ENCODE results near the gene EIF5. TPM values are rescaled to one million over a fixed set of nuclear protein-coding genes. Genes with fewer than 3 reads are reported as not detected.

Gene EIF5
- total RNA-seq, 2 donors from 2014 or later: 246 to 316 TPM

- H3K27me3 Mint-ChIP-seq: peaks cover 9 to 10% of the 10 kb centered on the region in 2 donors
- H3K27ac Mint-ChIP-seq: no peak overlapping the region
- ATAC-seq (no peak), DNase-seq (ENCODE audit: low spot score) (peak; percentile 50)
- H3K4me1 Mint-ChIP-seq (ENCODE audit: low read depth in 2 of 2): peaks cover 0 to 5% of the 10 kb centered on the region in 2 donors
- H3K4me3 Mint-ChIP-seq: no peak overlapping the region
- no peaks in the 10 kb centered on the region for H3K36me3 Mint-ChIP-seq
- H3K9me3 Mint-ChIP-seq: no peaks in the 10 kb centered on the region
Measured at GRCh38 chr14:103296987-103297386, 37.0 kb upstream of the EIF5 start.

- no peaks in the 10 kb centered on the region for H3K36me3 Mint-ChIP-seq
- ATAC-seq (no peak), DNase-seq (ENCODE audit: low spot score) (peak; percentile 5)
- H3K4me3 Mint-ChIP-seq: no peak overlapping the region
- no peak overlapping the region for H3K27ac Mint-ChIP-seq
- H3K27me3 Mint-ChIP-seq: peaks cover 0 to 7% of the 10 kb centered on the region in 2 donors
- no peaks in the 10 kb centered on the region for H3K4me1 Mint-ChIP-seq (ENCODE audit: low read depth in 2 of 2)
- no peaks in the 10 kb centered on the region for H3K9me3 Mint-ChIP-seq
Measured at GRCh38 chr14:103298620-103299019, 35.4 kb upstream of the EIF5 start.

- DNase-seq (ENCODE audit: low spot score) (peak; percentile 56), ATAC-seq (no peak)
- H3K9me3 Mint-ChIP-seq: no peaks in the 10 kb centered on the region
- H3K4me1 Mint-ChIP-seq (ENCODE audit: low read depth in 2 of 2): no peaks in the 10 kb centered on the region
- H3K27ac Mint-ChIP-seq: no peak overlapping the region
- no peaks in the 10 kb centered on the region for H3K36me3 Mint-ChIP-seq
- H3K27me3 Mint-ChIP-seq: peaks cover 7 to 12% of the 10 kb centered on the region in 2 donors
- no peak overlapping the region for H3K4me3 Mint-ChIP-seq
Measured at GRCh38 chr14:103301512-103302354, 32.3 kb upstream of the EIF5 start.

GRCh38 chr14:103302966-103303365 is 31.1 kb upstream of the EIF5 start:
- Mint-ChIP-seq H3K9me3 (no peaks in the 10 kb centered on the region), H3K4me1 (ENCODE audit: low read depth in 2 of 2) (no peaks in the 10 kb centered on the region), H3K4me3 (no peak overlapping the region), H3K36me3 (no peaks in the 10 kb centered on the region), H3K27me3 (peaks cover 7 to 22% of the 10 kb centered on the region in 2 donors), H3K27ac (no peak overlapping the region)
- ATAC-seq: no peak
- DNase-seq (ENCODE audit: low spot score): no peak

GRCh38 chr14:103304706-103305105 is 29.3 kb upstream of the EIF5 start:
- H3K27me3 Mint-ChIP-seq: peaks cover 7 to 31% of the 10 kb centered on the region in 2 donors
- H3K9me3 Mint-ChIP-seq: no peaks in the 10 kb centered on the region
- no peaks in the 10 kb centered on the region for H3K4me1 Mint-ChIP-seq (ENCODE audit: low read depth in 2 of 2)
- no peaks in the 10 kb centered on the region for H3K36me3 Mint-ChIP-seq
- DNase-seq (ENCODE audit: low spot score) (no peak), ATAC-seq (no peak)
- no peak overlapping the region for H3K27ac Mint-ChIP-seq
- no peak overlapping the region for H3K4me3 Mint-ChIP-seq

- no peak for DNase-seq (ENCODE audit: low spot score)
- ATAC-seq: peak in 1 of 2 donors; percentile 44
- Mint-ChIP-seq H3K27ac (no peak overlapping the region), H3K36me3 (no peaks in the 10 kb centered on the region), H3K4me1 (ENCODE audit: low read depth in 2 of 2) (no peaks in the 10 kb centered on the region), H3K27me3 (peaks cover 10 to 38% of the 10 kb centered on the region in 2 donors), H3K9me3 (no peaks in the 10 kb centered on the region), H3K4me3 (no peak overlapping the region)
Measured at GRCh38 chr14:103308717-103309616, 25.1 kb upstream of the EIF5 start.

GRCh38 chr14:103310576-103311095 is 23.4 kb upstream of the EIF5 start:
- Mint-ChIP-seq H3K4me1 (ENCODE audit: low read depth in 2 of 2) (no peaks in the 10 kb centered on the region), H3K4me3 (no peak overlapping the region), H3K27me3 (peaks cover 9 to 33% of the 10 kb centered on the region in 2 donors), H3K27ac (no peak overlapping the region), H3K9me3 (no peaks in the 10 kb centered on the region), H3K36me3 (no peaks in the 10 kb centered on the region)
- DNase-seq (ENCODE audit: low spot score): peak; percentile 55
- no peak for ATAC-seq

- DNase-seq (ENCODE audit: low spot score) (peak; percentile 54), ATAC-seq (peak; percentile 18 to 48)
- H3K36me3 Mint-ChIP-seq: no peaks in the 10 kb centered on the region
- H3K27me3 Mint-ChIP-seq: peaks cover 9 to 25% of the 10 kb centered on the region in 2 donors
- no peaks in the 10 kb centered on the region for H3K4me1 Mint-ChIP-seq (ENCODE audit: low read depth in 2 of 2)
- H3K9me3 Mint-ChIP-seq: no peaks in the 10 kb centered on the region
- no peak overlapping the region for H3K27ac Mint-ChIP-seq
- no peak overlapping the region for H3K4me3 Mint-ChIP-seq
Measured at GRCh38 chr14:103311171-103311997, 22.7 kb upstream of the EIF5 start.

- Mint-ChIP-seq H3K27ac (no peak overlapping the region), H3K4me1 (ENCODE audit: low read depth in 2 of 2) (no peaks in the 10 kb centered on the region), H3K4me3 (no peak overlapping the region), H3K27me3 (peaks cover 9 to 30% of the 10 kb centered on the region in 2 donors), H3K9me3 (no peaks in the 10 kb centered on the region), H3K36me3 (no peaks in the 10 kb centered on the region)
- DNase-seq (ENCODE audit: low spot score) (peak; percentile 53), ATAC-seq (no peak)
Measured at GRCh38 chr14:103312006-103312635, 21.9 kb upstream of the EIF5 start.

GRCh38 chr14:103313704-103314103 is 20.3 kb upstream of the EIF5 start:
- DNase-seq (ENCODE audit: low spot score): no peak
- Mint-ChIP-seq H3K9me3 (no peaks in the 10 kb centered on the region), H3K4me3 (no peak overlapping the region), H3K36me3 (no peaks in the 10 kb centered on the region), H3K27ac (no peak overlapping the region), H3K4me1 (ENCODE audit: low read depth in 2 of 2) (peaks cover 3 to 5% of the 10 kb centered on the region in 2 donors), H3K27me3 (peaks cover 12 to 21% of the 10 kb centered on the region in 2 donors)
- ATAC-seq: no peak

- H3K36me3 Mint-ChIP-seq: no peaks in the 10 kb centered on the region
Measured at GRCh38 chr14:103314496-103315277, 19.4 kb upstream of the EIF5 start.

GRCh38 chr14:103315351-103315911 is 18.6 kb upstream of the EIF5 start:
- Mint-ChIP-seq H3K4me1 (ENCODE audit: low read depth in 2 of 2) (peaks cover 3 to 5% of the 10 kb centered on the region in 2 donors), H3K9me3 (no peaks in the 10 kb centered on the region), H3K36me3 (no peaks in the 10 kb centered on the region), H3K27ac (no peak overlapping the region), H3K27me3 (peaks cover 15 to 28% of the 10 kb centered on the region in 2 donors), H3K4me3 (no peak overlapping the region)
- ATAC-seq: peak in 1 of 2 donors; percentile 15
- no peak for DNase-seq (ENCODE audit: low spot score)

More at GRCh38 chr14:103314496-103315277, 19.4 kb upstream of the EIF5 start:
- Mint-ChIP-seq H3K4me1 (ENCODE audit: low read depth in 2 of 2) (peaks cover 3 to 5% of the 10 kb centered on the region in 2 donors), H3K27me3 (peaks cover 15 to 26% of the 10 kb centered on the region in 2 donors), H3K27ac (no peak overlapping the region), H3K9me3 (no peaks in the 10 kb centered on the region), H3K4me3 (no peak overlapping the region)
- DNase-seq (ENCODE audit: low spot score): no peak
- ATAC-seq: no peak

All from natural killer cell treated with Interleukin-12 subunit alpha and Interleukin-12 subunit beta and Interleukin-15 and Interleukin-18, amount 100 ng/mL, for 72 hours (primary cell).